CD4-positive, alpha-beta T cell (primary cell): ENCODE measurements around the gene TADA3. TPM values are rescaled to one million over a fixed set of nuclear protein-coding genes. Genes with fewer than 3 reads are reported as not detected.

ENCODE experiments used
- ATAC-seq: fragments of 200-7000 bp; cut with Tn5 transposase; one replicate; pipeline ENCODE4 v1.10.0; 2022; ENCODE audit warnings: mild to moderate bottlenecking; ENCODE audit not compliant: poor library complexity
- CTCF ChIA-PET: fragments of 350-600 bp; sonication (Branson Sonifier 250); formaldehyde crosslinking; loops from one replicate; lab custom pipeline; 2021; ENCODE audit warnings: antibody characterized with exemption, inconsistent platforms; lab: Charles Lee
- POLR2A ChIA-PET: fragments of 350-600 bp; sonication (Branson Sonifier 250); formaldehyde crosslinking; loops from one replicate; lab custom pipeline; 2021; ENCODE audit warnings: antibody characterized with exemption, inconsistent platforms; lab: Charles Lee
- DNase-seq, 14 experiments: peaks; one replicate each; pipeline ENCODE4 v3.0.0-alpha.2; 2013 to 2020; ENCODE audit warnings: mixed read lengths in 2 of 14
- H3K27ac ChIP-seq, 2 donors: one replicate each; pipeline versions ENCODE4 v1.5.1 to v1.7.0; 2013; ENCODE audit warnings: low read length in 2 of 2, low read depth in 1 of 2, mild to moderate bottlenecking in 1 of 2
- H3K27me3 ChIP-seq, 2 experiments: 1 replicate in 1 of 2; 2 replicates in 1 of 2; pipeline versions ENCODE4 v1.6.1 to v1.7.0; 2013; ENCODE audit warnings: low read length in 2 of 2, control low read depth in 1 of 2, mild to moderate bottlenecking in 1 of 2, moderate library complexity in 1 of 2; ENCODE audit not compliant: insufficient read depth in 2 of 2, control insufficient read depth in 1 of 2
- H3K36me3 ChIP-seq: one replicate; pipeline ENCODE4 v1.6.1; 2013; ENCODE audit warnings: low read length, control low read depth; ENCODE audit not compliant: insufficient read depth
- H3K4me1 ChIP-seq: one replicate; pipeline ENCODE4 v1.6.1; 2013; ENCODE audit warnings: low read length, control low read depth; ENCODE audit not compliant: insufficient read depth
- H3K4me3 ChIP-seq: one replicate; pipeline ENCODE4 v1.5.1; 2013; ENCODE audit warnings: mild to moderate bottlenecking, low read length, moderate library complexity
- H3K9me3 ChIP-seq, 2 experiments: 1 replicate in 1 of 2; 2 replicates in 1 of 2; pipeline versions ENCODE4 v1.6.1 to v1.7.0; 2013; ENCODE audit warnings: low read length in 2 of 2, mild to moderate bottlenecking in 2 of 2, control low read depth in 1 of 2, moderate library complexity in 1 of 2; ENCODE audit not compliant: control insufficient read depth in 1 of 2, insufficient read depth in 1 of 2
- H3K27ac Mint-ChIP-seq: one replicate; pipeline ENCODE4 v1.8.0; 2020; ENCODE audit warnings: mixed read lengths
- H3K27me3 Mint-ChIP-seq: one replicate; pipeline ENCODE4 v1.8.0; 2021; ENCODE audit warnings: mixed read lengths
- H3K36me3 Mint-ChIP-seq: one replicate; pipeline ENCODE4 v1.8.0; 2021; ENCODE audit warnings: low read depth, mixed read lengths
- H3K4me1 Mint-ChIP-seq: one replicate; pipeline ENCODE4 v1.8.0; 2021; ENCODE audit warnings: low read depth, mixed read lengths
- H3K4me3 Mint-ChIP-seq: one replicate; pipeline ENCODE4 v1.8.0; 2020; ENCODE audit warnings: mild to moderate bottlenecking, mixed read lengths
- H3K9me3 Mint-ChIP-seq: one replicate; pipeline ENCODE4 v1.8.0; 2020; ENCODE audit warnings: mixed read lengths
- CTCF ChIP-seq: fragments of 200-600 bp; IDR thresholded peaks from one replicate; pipeline ENCODE4 v1.8.0; 2022; ENCODE audit warnings: antibody characterized with exemption, mild to moderate bottlenecking
- intact Hi-C, 2 experiments: fragments of 100-400 bp; cut with DNase I in 1 of 2; cut with micrococcal nuclease in 1 of 2; formaldehyde crosslinking; loops; one replicate each; pipeline versions ENCODE4 v1.15.1 to v1.9.0; 2023 to 2025; cut with DNase I, micrococcal nuclease
- total RNA-seq, 174 experiments: library from RNA in 2 of 174; stranded (reverse) in 2 of 174; gene quantifications; one replicate each; pipeline ENCODE4 v1.2.3 and lab custom pipeline; 2021 to 2026

Gene TADA3
- total RNA-seq, 2 experiments from 2014 or later = 14.7 to 16.5 TPM

GRCh38 chr3:9787714-9788113 is 4.6 kb downstream of the TADA3 start:
- no peak for DNase-seq
- Mint-ChIP-seq H3K27me3 (no peaks in the 10 kb centered on the region), H3K9me3 (no peaks in the 10 kb centered on the region), H3K4me1 (peaks cover 55% of the 10 kb centered on the region), H3K27ac (peak overlapping the region; percentile 44), H3K36me3 (peaks cover 70% of the 10 kb centered on the region), H3K4me3 (peak overlapping the region; percentile 54)
- ChIA-PET POLR2A (no interaction called here), CTCF (no interaction called here)
- Histone ChIP-seq H3K9me3 (no peaks in the 10 kb centered on the region), H3K4me1 (peaks cover 31% of the 10 kb centered on the region), H3K4me3 (no peak overlapping the region), H3K36me3 (peaks cover 73% of the 10 kb centered on the region), H3K27ac (no peak overlapping the region), H3K27me3 (no peaks in the 10 kb centered on the region)
- no peak for ATAC-seq
- intact Hi-C loops = no loop called here
- no peak for TF ChIP-seq CTCF

- Mint-ChIP-seq H3K27ac (peak overlapping the region; percentile 44), H3K36me3 (peaks cover 72% of the 10 kb centered on the region), H3K4me1 (peaks cover 57% of the 10 kb centered on the region), H3K27me3 (no peaks in the 10 kb centered on the region), H3K9me3 (no peaks in the 10 kb centered on the region), H3K4me3 (peak overlapping the region; percentile 54)
- H3K27me3 ChIP-seq = no peaks in the 10 kb centered on the region
- H3K4me1 ChIP-seq = peaks cover 34% of the 10 kb centered on the region
- DNase-seq (no peak), ATAC-seq (no peak)
- peak; percentile 26 for TF ChIP-seq CTCF
- CTCF ChIA-PET = no interaction called here
- intact Hi-C loops = no loop called here
- no peak overlapping the region for H3K4me3 ChIP-seq
- H3K9me3 ChIP-seq = no peaks in the 10 kb centered on the region
- POLR2A ChIA-PET = no interaction called here
- no peak overlapping the region for H3K27ac ChIP-seq
- H3K36me3 ChIP-seq = peaks cover 80% of the 10 kb centered on the region
Measured at GRCh38 chr3:9786825-9787669, 5.2 kb downstream of the TADA3 start.

- Histone ChIP-seq H3K36me3 (peaks cover 88% of the 10 kb centered on the region), H3K27ac (no peak overlapping the region), H3K27me3 (no peaks in the 10 kb centered on the region), H3K4me3 (no peak overlapping the region), H3K4me1 (peaks cover 34% of the 10 kb centered on the region), H3K9me3 (no peaks in the 10 kb centered on the region)
- TF ChIP-seq CTCF = no peak
- Mint-ChIP-seq H3K36me3 (peaks cover 78% of the 10 kb centered on the region), H3K9me3 (no peaks in the 10 kb centered on the region), H3K27ac (no peak overlapping the region), H3K27me3 (no peaks in the 10 kb centered on the region), H3K4me1 (peaks cover 53% of the 10 kb centered on the region), H3K4me3 (no peak overlapping the region)
- no peak for ATAC-seq
- ChIA-PET POLR2A (no interaction called here), CTCF (no interaction called here)
- no peak for DNase-seq
- intact Hi-C loops = no loop called here
Measured at GRCh38 chr3:9786209-9786739, 6.0 kb downstream of the TADA3 start.
